Activated CD4-positive, alpha-beta T cell treated with anti-CD3 and anti-CD28 coated beads for 24 hours (primary cell): ENCODE results near the gene SEPSECS.
"Not testable (repeated sequence)": the region's sequence is repeated elsewhere in the genome, so short reads cannot be mapped to it uniquely, and the experiment has no call there.

Experiments
- DNase-seq, 2 donors: peaks; one replicate each; pipeline ENCODE4 v3.0.0-alpha.2; 2020; ENCODE audit warnings: low read depth in 2 of 2

The SEPSECS gene

DNA sequence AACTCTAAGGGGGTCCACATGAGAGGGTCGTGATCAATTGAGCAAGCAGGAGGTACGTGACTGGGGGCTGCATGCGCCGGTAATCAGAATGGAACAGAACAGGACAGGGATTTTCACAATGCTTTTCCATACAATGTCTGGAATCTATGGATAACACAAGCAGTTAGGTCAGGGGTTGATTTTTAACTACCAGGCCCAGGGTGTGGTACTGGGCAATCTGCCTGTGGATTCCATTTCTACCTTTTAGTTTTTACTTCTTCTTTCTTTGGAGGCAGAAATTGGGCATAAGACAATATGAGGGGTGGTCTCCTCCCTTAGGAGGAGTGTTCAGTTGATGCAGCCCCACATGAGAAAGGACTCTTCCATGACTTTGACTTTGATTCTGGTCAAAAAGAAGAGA is 76.8 kb downstream of the SEPSECS start:
- not testable (repeated sequence) for DNase-seq

DNA sequence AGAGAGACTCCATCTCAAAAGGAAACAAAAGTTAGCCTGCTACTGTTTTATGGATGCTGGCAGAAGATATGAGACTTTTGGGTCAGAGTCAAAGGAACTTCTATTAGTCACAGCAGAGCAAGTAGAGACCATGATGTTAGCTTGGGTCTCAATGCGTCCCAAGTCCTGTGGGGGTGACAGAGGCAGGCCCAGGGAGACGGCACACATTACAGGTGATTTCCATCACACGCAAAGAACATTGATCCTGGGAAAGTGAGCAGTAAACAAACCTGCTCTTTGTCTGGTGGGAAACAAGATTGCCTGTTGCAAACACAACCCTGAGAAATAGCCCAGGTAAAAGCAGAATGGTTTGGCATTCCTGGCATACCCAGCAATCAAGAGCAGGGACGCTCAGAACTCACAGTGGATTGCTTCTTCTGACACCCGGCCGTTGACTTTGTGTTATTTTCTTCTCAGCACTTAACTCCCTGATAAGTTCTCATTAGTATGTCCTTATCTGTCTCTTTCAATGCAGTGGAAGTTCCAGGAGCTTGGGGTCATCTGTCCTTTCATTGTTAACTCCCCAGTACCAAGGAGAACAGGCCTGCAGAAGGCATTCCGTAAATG is 78.3 kb downstream of the SEPSECS start:
- DNase-seq, result no peak

GRCh38 chr4:25080571-25080970 is 79.7 kb downstream of the SEPSECS start:
- no peak for DNase-seq

DNA sequence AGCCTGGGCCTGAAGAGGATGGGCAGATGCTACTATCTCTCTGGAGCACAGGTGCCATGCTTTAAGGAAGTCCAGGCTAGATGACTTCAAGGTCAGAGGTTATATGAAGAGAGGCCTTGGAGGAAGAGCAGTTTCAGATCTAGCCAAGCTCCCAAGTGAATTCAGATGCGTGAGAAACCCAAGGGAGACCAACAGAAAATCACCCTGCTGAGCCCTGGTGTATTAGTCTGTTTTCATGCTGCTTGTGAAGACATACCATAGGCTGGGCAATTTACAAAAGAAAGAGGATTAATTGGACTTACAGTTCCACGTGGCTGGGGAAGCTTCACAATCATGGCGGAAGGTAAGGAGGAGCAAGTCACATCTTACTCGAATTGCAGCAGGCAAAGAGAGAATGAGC is 81.7 kb downstream of the SEPSECS start:
- DNase-seq, result no peak

DNA sequence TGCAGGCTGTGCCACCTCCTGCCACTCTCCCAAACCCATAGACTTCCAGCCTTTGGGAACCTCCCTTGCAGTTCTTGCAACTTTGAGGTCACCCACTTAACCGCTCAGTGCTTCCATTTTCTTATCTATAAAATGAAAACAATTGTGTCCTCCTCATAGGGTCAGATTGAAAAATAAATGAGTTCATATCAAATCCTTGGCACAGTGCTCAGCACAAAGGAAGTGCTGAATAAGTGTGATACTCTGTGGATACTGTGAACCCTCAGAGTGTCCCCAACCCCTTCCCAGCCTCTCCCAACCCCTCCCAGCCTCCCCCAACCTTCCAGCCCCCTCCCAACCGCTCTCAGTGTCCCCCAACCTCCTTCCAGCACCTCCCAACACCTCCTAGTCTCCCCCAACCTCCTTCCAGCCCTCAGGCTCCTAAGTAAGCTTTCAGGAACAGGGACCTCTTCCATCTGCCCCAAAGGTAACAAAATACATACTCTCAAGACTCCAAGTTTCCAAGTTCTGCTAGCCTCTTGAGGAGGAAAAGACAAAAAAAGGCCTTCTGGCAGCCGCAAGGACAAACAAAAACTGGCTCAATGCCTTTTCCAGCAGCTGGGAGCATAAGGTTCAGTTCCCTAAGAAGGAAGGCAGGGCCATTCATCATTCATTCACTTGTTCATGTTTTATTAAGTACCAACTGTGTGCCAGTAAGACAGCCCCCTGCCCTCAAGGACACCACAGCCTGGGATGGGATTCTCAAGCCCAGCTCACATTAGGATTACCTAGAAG is 83.4 kb downstream of the SEPSECS start:
- DNase-seq, result no peak

DNA sequence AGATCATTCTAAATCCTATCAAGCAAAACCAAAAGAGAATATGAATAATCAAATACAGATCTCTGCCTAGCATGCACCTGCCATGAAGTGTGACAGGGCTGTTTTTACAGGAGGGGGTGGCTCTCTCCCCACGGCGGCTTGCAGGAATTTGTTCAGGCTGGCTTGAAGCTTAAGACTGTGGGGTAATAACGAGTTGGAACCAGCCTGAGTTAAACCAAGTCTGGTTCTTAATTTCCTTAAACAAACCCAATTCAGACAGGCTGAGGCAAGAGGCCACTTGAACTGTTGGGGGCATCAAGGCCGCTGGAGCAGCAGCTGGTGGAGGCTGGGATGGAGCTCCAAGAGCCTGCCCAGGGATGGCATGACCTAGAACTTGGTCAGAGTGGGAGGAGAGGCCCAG is 84.4 kb downstream of the SEPSECS start:
- no peak for DNase-seq

DNA sequence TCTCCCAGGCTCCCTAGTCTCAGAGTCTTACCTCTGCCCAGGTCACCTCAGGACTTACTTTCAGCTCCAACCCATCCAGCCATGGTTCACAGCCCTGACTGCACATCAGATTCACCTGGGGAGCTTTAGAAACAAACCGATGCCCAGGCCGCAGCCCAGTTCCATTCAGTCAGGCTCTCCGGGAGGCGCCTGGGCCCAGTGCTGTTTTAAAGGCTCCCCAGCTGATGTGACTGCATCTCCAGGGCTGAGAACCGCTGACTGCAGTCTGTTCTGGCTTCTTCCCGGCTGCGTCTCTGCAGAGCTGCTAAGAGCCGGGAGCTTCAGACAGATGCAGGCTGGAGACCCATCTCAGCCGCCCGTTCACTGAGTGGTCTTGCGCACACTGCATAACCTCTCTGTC is 85.1 kb downstream of the SEPSECS start:
- DNase-seq, result no peak

DNA sequence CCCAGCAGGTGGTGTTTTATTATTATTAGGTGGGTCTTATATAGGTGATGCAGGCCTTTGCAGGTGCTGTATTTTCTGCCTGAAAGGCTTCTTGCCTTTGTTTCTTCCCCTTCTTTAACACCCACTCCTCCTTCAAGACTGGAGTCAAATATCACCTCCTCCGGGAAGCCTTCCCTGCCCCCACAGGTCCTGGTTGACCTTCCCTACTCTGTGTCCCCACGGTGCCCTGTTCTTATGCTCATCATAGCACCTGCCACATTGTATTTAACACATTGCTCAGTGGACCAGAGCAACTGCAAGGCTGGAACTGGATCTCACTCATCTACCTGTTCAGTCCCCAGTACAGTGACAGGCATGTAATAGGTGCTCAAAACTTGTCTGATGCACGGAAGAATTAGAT is 89.7 kb downstream of the SEPSECS start:
- DNase-seq, result no peak
